Hepatocyte (in vitro differentiated cells): ENCODE results near the gene SPATC1L. TPM values are rescaled to one million over a fixed set of nuclear protein-coding genes. Genes with fewer than 3 reads are reported as not detected.

Experiments used
- DNase-seq: peaks from one replicate; pipeline ENCODE4 v3.0.0-alpha.2; 2016; ENCODE audit warnings: low spot score
- H2AFZ ChIP-seq: fragments of 200-600 bp; sonication (generic); 2 replicates; pipeline ENCODE4 v1.6.0; 2016; ENCODE audit warnings: antibody characterized with exemption, mild to moderate bottlenecking
- H3K27ac ChIP-seq: fragments of 200-600 bp; sonication (generic); 2 replicates; pipeline ENCODE4 v1.5.1; 2016; ENCODE audit warnings: mild to moderate bottlenecking
- H3K27me3 ChIP-seq: fragments of 200-600 bp; sonication (generic); 2 replicates; pipeline ENCODE4 v1.6.1; 2016
- H3K36me3 ChIP-seq: fragments of 200-600 bp; sonication (generic); replicated peaks from 2 replicates; pipeline ENCODE4 v1.5.1; 2016; ENCODE audit warnings: low read depth; ENCODE audit not compliant: insufficient read depth
- H3K4me1 ChIP-seq: fragments of 200-600 bp; sonication (generic); 2 replicates; pipeline ENCODE4 v1.5.1; 2016; ENCODE audit warnings: mild to moderate bottlenecking, moderate library complexity; ENCODE audit not compliant: insufficient read depth
- H3K4me2 ChIP-seq: fragments of 200-600 bp; sonication (generic); 2 replicates; pipeline ENCODE4 v1.6.0; 2016
- H3K4me3 ChIP-seq: fragments of 200-600 bp; sonication (generic); 2 replicates; pipeline ENCODE4 v1.5.1; 2016; ENCODE audit warnings: mild to moderate bottlenecking
- H3K79me2 ChIP-seq: fragments of 200-600 bp; sonication (generic); 2 replicates; pipeline ENCODE4 v1.6.0; 2017; ENCODE audit warnings: mild to moderate bottlenecking
- H3K9me2 ChIP-seq: fragments of 200-600 bp; sonication (generic); replicated peaks from 2 replicates; pipeline ENCODE4 v1.6.0; 2017; ENCODE audit warnings: mild to moderate bottlenecking; ENCODE audit not compliant: insufficient read depth
- H3K9me3 ChIP-seq: fragments of 200-600 bp; sonication (generic); 2 replicates; pipeline ENCODE4 v1.5.1; 2016; ENCODE audit warnings: low read depth, mild to moderate bottlenecking
- H4K20me1 ChIP-seq: fragments of 200-600 bp; sonication (generic); 2 replicates; pipeline ENCODE4 v1.6.0; 2016; ENCODE audit warnings: mild to moderate bottlenecking; ENCODE audit not compliant: insufficient read depth, poor library complexity, severe bottlenecking
- CTCF ChIP-seq: fragments of 200-600 bp; sonication (generic); IDR thresholded peaks from 2 replicates; pipeline ENCODE4 v1.5.1; 2016; ENCODE audit warnings: antibody characterized with exemption, mild to moderate bottlenecking; ENCODE audit not compliant: poor library complexity
- EZH2 ChIP-seq: fragments of 200-600 bp; sonication (generic); IDR thresholded peaks from 2 replicates; pipeline ENCODE4 v1.6.1; 2016; ENCODE audit warnings: antibody characterized with exemption, mild to moderate bottlenecking, borderline replicate concordance
- EZH2phosphoT487 ChIP-seq: fragments of 200-600 bp; sonication (generic); IDR thresholded peaks from one replicate; pipeline ENCODE4 v1.6.1; 2018; ENCODE audit warnings: antibody characterized with exemption, mild to moderate bottlenecking, low read depth, moderate library complexity; ENCODE audit not compliant: unreplicated experiment, severe bottlenecking
- WGBS: methylation state at CpG from one replicate; pipeline ENCODE4 v1.1.6; 2016; ENCODE audit warnings: low lambda C conversion rate; ENCODE audit errors: missing lambda C conversion rate; 5-methylcytosine and 5-hydroxymethylcytosine counted together
- polyA plus RNA-seq: library from polyadenylated mRNA; unstranded; fragments of >200 nt; fragmentation: Nextera tagmentation; extraction: Ambion mirVana; gene quantifications from 2 replicates; pipeline ENCODE4 v1.2.1, GENCODE V29; 2016
- total RNA-seq: library from RNA; depleted of rRNA; stranded (reverse); fragments of >200 nt; gene quantifications from 2 replicates; pipeline ENCODE4 v1.2.3, GENCODE V29; 2014

SPATC1L gene
- total and polyA plus RNA-seq, 2 experiments from 2014 or later = 10.1 to 24.2 TPM

GRCh38 chr21:46136739-46137349 is 47.4 kb downstream of the SPATC1L start:
- Histone ChIP-seq H3K4me2 (no peak overlapping the region), H3K9me3 (no peaks in the 10 kb centered on the region), H3K27me3 (no peaks in the 10 kb centered on the region), H3K4me3 (no peak overlapping the region), H3K79me2 (no peaks in the 10 kb centered on the region), H3K9me2 (no peaks in the 10 kb centered on the region), H3K36me3 (no peaks in the 10 kb centered on the region), H4K20me1 (no peaks in the 10 kb centered on the region), H3K4me1 (no peaks in the 10 kb centered on the region), H2AFZ (no peak overlapping the region), H3K27ac (no peak overlapping the region)
- TF ChIP-seq EZH2 = no peak
- no peak for TF ChIP-seq EZH2phosphoT487
- no peak for TF ChIP-seq CTCF
- 81% methylated on average over 22 of the region's 22 CpGs for WGBS
- DNase-seq = no peak

GRCh38 chr21:46135782-46136395 is 48.4 kb downstream of the SPATC1L start:
- Histone ChIP-seq H4K20me1 (no peaks in the 10 kb centered on the region), H3K4me3 (no peak overlapping the region), H3K27me3 (no peaks in the 10 kb centered on the region), H2AFZ (no peak overlapping the region), H3K9me2 (no peaks in the 10 kb centered on the region), H3K79me2 (no peaks in the 10 kb centered on the region), H3K4me2 (no peak overlapping the region), H3K27ac (no peak overlapping the region), H3K9me3 (no peaks in the 10 kb centered on the region), H3K36me3 (no peaks in the 10 kb centered on the region), H3K4me1 (no peaks in the 10 kb centered on the region)
- TF ChIP-seq CTCF = no peak
- no peak for TF ChIP-seq EZH2
- no peak for TF ChIP-seq EZH2phosphoT487
- WGBS = 90% methylated on average over 3 of the region's 7 CpGs
- DNase-seq = no peak

- H3K36me3 ChIP-seq = no peaks in the 10 kb centered on the region
- no peak for DNase-seq
- H2AFZ ChIP-seq = no peak overlapping the region
- no peaks in the 10 kb centered on the region for H3K79me2 ChIP-seq
- no peaks in the 10 kb centered on the region for H3K27me3 ChIP-seq
- H3K4me3 ChIP-seq = no peak overlapping the region
- H3K4me1 ChIP-seq = peaks cover 8% of the 10 kb centered on the region
- WGBS = 97% methylated on average over 73 of the region's 85 CpGs
- no peak for TF ChIP-seq EZH2
- H3K4me2 ChIP-seq = no peak overlapping the region
- no peaks in the 10 kb centered on the region for H3K9me2 ChIP-seq
- H3K27ac ChIP-seq = no peak overlapping the region
- H3K9me3 ChIP-seq = no peaks in the 10 kb centered on the region
- H4K20me1 ChIP-seq = no peaks in the 10 kb centered on the region
Measured at GRCh38 chr21:46131838-46132651, 52.2 kb downstream of the SPATC1L start.

- Histone ChIP-seq H3K9me2 (no peaks in the 10 kb centered on the region), H2AFZ (no peak overlapping the region), H3K27me3 (no peaks in the 10 kb centered on the region), H3K4me3 (no peak overlapping the region), H3K79me2 (no peaks in the 10 kb centered on the region), H3K4me2 (no peak overlapping the region), H3K27ac (no peak overlapping the region), H3K36me3 (no peaks in the 10 kb centered on the region), H3K9me3 (no peaks in the 10 kb centered on the region), H3K4me1 (peaks cover 8% of the 10 kb centered on the region), H4K20me1 (no peaks in the 10 kb centered on the region)
- TF ChIP-seq EZH2phosphoT487 = no peak
- TF ChIP-seq CTCF = no peak
- TF ChIP-seq EZH2 = no peak
- no peak for DNase-seq
- 92% methylated on average over 4 of the region's 4 CpGs for WGBS
Measured at GRCh38 chr21:46131588-46131837, 52.7 kb downstream of the SPATC1L start.
